Ectodermal cell (in vitro differentiated cells): ENCODE data around the gene TEX29.

Experiments
- H3K27ac ChIP-seq: 2 replicates; pipeline ENCODE4 v1.7.0; 2013; ENCODE audit warnings: mild to moderate bottlenecking, low read depth, low read length; ENCODE audit not compliant: insufficient read depth, poor library complexity, severe bottlenecking
- H3K27me3 ChIP-seq: 2 replicates; pipeline ENCODE4 v1.7.0; 2013; ENCODE audit warnings: mild to moderate bottlenecking, low read length; ENCODE audit not compliant: insufficient read depth, control insufficient read depth, poor library complexity, severe bottlenecking
- H3K36me3 ChIP-seq: one replicate; pipeline ENCODE4 v1.7.0; 2013; ENCODE audit warnings: low read length; ENCODE audit not compliant: control insufficient read depth, insufficient read depth
- H3K4me1 ChIP-seq: one replicate; pipeline ENCODE4 v1.7.0; 2013; ENCODE audit warnings: low read length; ENCODE audit not compliant: control insufficient read depth, insufficient read depth
- H3K4me3 ChIP-seq: 2 replicates; pipeline ENCODE4 v1.7.0; 2013; ENCODE audit warnings: low read depth, low read length, control low read depth; ENCODE audit not compliant: insufficient read depth
- H3K9me3 ChIP-seq: 2 replicates; pipeline ENCODE4 v1.7.0; 2013; ENCODE audit warnings: mild to moderate bottlenecking, low read length, moderate library complexity; ENCODE audit not compliant: control insufficient read depth
- WGBS, 2 experiments: methylation state at CpG; one replicate each; pipeline ENCODE4 v1.1.7; 2013; ENCODE audit warnings: missing lambda C conversion rate in 2 of 2; 5-methylcytosine and 5-hydroxymethylcytosine counted together

The TEX29 gene

GRCh38 chr13:111326981-111327642, 6.7 kb downstream of the TEX29 start:
- H3K4me3 ChIP-seq, result no peak overlapping the region
- H3K9me3 ChIP-seq, result no peaks in the 10 kb centered on the region
- WGBS, 2 experiments, result 88 to 90% methylated on average over 16 of the region's 16 CpGs
- H3K27me3 ChIP-seq, result no peaks in the 10 kb centered on the region
- no peaks in the 10 kb centered on the region for H3K4me1 ChIP-seq
- no peak overlapping the region for H3K27ac ChIP-seq
- no peaks in the 10 kb centered on the region for H3K36me3 ChIP-seq

GRCh38 chr13:111327730-111328573, 7.5 kb downstream of the TEX29 start:
- Histone ChIP-seq H3K27ac (no peak overlapping the region), H3K27me3 (no peaks in the 10 kb centered on the region), H3K4me1 (no peaks in the 10 kb centered on the region), H3K36me3 (no peaks in the 10 kb centered on the region), H3K9me3 (no peaks in the 10 kb centered on the region), H3K4me3 (no peak overlapping the region)
- 94 to 95% methylated on average over 30 to 32 of the region's 32 CpGs for WGBS, 2 experiments

GRCh38 chr13:111328574-111329410, 8.3 kb downstream of the TEX29 start:
- Histone ChIP-seq H3K27me3 (no peaks in the 10 kb centered on the region), H3K4me3 (no peak overlapping the region), H3K4me1 (no peaks in the 10 kb centered on the region), H3K36me3 (no peaks in the 10 kb centered on the region), H3K9me3 (no peaks in the 10 kb centered on the region), H3K27ac (no peak overlapping the region)
- WGBS, 2 experiments, result 90 to 91% methylated on average over 30 of the region's 30 CpGs

GRCh38 chr13:111329641-111330040, 9.2 kb downstream of the TEX29 start:
- Histone ChIP-seq H3K27me3 (no peaks in the 10 kb centered on the region), H3K4me1 (no peaks in the 10 kb centered on the region), H3K9me3 (no peaks in the 10 kb centered on the region), H3K36me3 (no peaks in the 10 kb centered on the region), H3K4me3 (no peak overlapping the region), H3K27ac (no peak overlapping the region)
- 97 to 98% methylated on average over 7 of the region's 7 CpGs for WGBS, 2 experiments

GRCh38 chr13:111330066-111330610, 9.7 kb downstream of the TEX29 start:
- Histone ChIP-seq H3K27ac (no peak overlapping the region), H3K4me3 (no peak overlapping the region), H3K36me3 (no peaks in the 10 kb centered on the region), H3K9me3 (no peaks in the 10 kb centered on the region), H3K4me1 (no peaks in the 10 kb centered on the region), H3K27me3 (no peaks in the 10 kb centered on the region)
- 94% methylated on average over 11 of the region's 11 CpGs for WGBS, 2 experiments

DNA sequence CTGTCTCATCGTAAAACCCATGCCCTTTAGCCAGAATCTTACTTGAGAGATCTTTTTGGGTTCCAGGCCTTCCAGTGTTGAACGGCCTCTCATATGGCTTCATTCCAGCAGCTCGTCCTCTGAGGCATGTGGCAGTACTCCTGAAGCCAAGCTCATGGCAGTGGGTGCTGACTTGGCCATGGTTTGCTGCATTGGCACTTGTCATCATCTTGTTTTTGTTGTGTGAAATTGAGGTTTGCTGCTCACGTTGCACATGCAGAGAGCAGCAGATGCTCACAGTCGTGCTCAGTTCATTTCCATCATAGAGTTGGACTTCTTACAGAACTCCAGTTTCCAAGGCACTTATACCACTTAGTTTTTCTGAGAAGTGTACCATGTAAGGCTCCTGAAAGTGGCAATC, 14.9 kb downstream of the TEX29 start:
- Histone ChIP-seq H3K36me3 (no peaks in the 10 kb centered on the region), H3K4me1 (no peaks in the 10 kb centered on the region), H3K9me3 (no peaks in the 10 kb centered on the region), H3K27me3 (no peaks in the 10 kb centered on the region), H3K27ac (no peak overlapping the region), H3K4me3 (no peak overlapping the region)
- WGBS, 2 experiments, result 88% methylated on average over 5 of the region's 5 CpGs

GRCh38 chr13:111336666-111337065, 16.2 kb downstream of the TEX29 start:
- no peaks in the 10 kb centered on the region for H3K9me3 ChIP-seq
- no peak overlapping the region for H3K27ac ChIP-seq
- H3K27me3 ChIP-seq, result no peaks in the 10 kb centered on the region
- 94 to 95% methylated on average over 9 of the region's 9 CpGs for WGBS, 2 experiments
- no peaks in the 10 kb centered on the region for H3K4me1 ChIP-seq
- no peaks in the 10 kb centered on the region for H3K36me3 ChIP-seq
- H3K4me3 ChIP-seq, result no peak overlapping the region

DNA sequence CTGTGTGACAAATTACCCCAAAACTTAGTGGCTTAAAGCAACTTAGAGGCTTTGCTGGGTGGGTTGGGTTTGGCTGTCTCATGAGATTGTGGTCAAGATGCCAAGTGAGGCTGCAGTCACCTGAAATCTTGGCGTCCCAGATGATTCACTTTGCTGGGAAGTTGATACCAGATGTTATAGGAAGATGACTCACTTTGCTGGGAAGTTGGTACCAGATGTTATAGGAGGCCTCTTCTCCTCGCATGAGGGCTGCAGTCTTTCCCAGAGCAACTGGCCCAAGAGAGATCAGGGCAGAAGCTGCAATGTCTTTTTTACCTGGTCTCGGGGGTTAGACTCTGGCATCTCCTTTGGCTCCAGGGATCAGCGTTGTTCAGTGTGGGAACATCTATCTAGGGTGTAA, 16.8 kb downstream of the TEX29 start:
- no peak overlapping the region for H3K4me3 ChIP-seq
- 86 to 92% methylated on average over 4 of the region's 4 CpGs for WGBS, 2 experiments
- H3K9me3 ChIP-seq, result no peaks in the 10 kb centered on the region
- H3K4me1 ChIP-seq, result no peaks in the 10 kb centered on the region
- no peaks in the 10 kb centered on the region for H3K27me3 ChIP-seq
- H3K36me3 ChIP-seq, result no peaks in the 10 kb centered on the region
- no peak overlapping the region for H3K27ac ChIP-seq

GRCh38 chr13:111337741-111338140, 17.3 kb downstream of the TEX29 start:
- Histone ChIP-seq H3K9me3 (no peaks in the 10 kb centered on the region), H3K36me3 (no peaks in the 10 kb centered on the region), H3K27ac (no peak overlapping the region), H3K27me3 (no peaks in the 10 kb centered on the region), H3K4me1 (no peaks in the 10 kb centered on the region), H3K4me3 (no peak overlapping the region)
- 93 to 94% methylated on average over 9 of the region's 9 CpGs for WGBS, 2 experiments

DNA sequence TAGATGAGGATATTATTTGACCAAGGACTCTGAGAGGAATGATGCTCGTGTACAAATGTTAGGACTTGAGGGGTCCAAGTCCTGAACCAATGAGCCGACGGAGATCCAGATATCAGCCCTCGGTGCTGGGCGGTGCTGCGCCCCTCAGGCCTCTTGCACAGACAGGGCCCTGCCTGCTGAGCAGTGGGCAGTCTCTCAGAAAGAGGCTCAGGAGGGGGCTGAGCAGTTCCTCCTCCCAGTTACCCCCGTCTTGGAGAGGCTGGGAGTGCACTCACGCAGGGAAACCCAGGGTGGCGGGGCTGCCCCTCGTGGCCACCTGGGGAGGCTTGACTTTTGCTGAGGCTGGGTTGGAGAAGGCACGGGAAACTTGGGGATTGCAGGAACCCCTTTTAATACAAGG, 18.4 kb downstream of the TEX29 start:
- WGBS, 2 experiments, result 83 to 85% methylated on average over 11 of the region's 11 CpGs
- Histone ChIP-seq H3K9me3 (no peaks in the 10 kb centered on the region), H3K27ac (no peak overlapping the region), H3K36me3 (no peaks in the 10 kb centered on the region), H3K27me3 (no peaks in the 10 kb centered on the region), H3K4me1 (no peaks in the 10 kb centered on the region), H3K4me3 (no peak overlapping the region)
